GM19397 (cell line): ENCODE data around the gene THOC1.
A peak's percentile ranks its signal among the peaks of the same experiment; 100 is the strongest.
"Not testable (repeated sequence)": the region's sequence is repeated elsewhere in the genome, so short reads cannot be mapped to it uniquely, and the experiment has no call there.

Experiments
- ATAC-seq: cut with Tn5 transposase; IDR thresholded peaks from one replicate; pipeline ENCODE4 v1.9.1; 2021; ENCODE audit warnings: mild to moderate bottlenecking, moderate library complexity; ENCODE audit not compliant: unreplicated experiment

The THOC1 gene, protein sequence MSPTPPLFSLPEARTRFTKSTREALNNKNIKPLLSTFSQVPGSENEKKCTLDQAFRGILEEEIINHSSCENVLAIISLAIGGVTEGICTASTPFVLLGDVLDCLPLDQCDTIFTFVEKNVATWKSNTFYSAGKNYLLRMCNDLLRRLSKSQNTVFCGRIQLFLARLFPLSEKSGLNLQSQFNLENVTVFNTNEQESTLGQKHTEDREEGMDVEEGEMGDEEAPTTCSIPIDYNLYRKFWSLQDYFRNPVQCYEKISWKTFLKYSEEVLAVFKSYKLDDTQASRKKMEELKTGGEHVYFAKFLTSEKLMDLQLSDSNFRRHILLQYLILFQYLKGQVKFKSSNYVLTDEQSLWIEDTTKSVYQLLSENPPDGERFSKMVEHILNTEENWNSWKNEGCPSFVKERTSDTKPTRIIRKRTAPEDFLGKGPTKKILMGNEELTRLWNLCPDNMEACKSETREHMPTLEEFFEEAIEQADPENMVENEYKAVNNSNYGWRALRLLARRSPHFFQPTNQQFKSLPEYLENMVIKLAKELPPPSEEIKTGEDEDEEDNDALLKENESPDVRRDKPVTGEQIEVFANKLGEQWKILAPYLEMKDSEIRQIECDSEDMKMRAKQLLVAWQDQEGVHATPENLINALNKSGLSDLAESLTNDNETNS

DNA sequence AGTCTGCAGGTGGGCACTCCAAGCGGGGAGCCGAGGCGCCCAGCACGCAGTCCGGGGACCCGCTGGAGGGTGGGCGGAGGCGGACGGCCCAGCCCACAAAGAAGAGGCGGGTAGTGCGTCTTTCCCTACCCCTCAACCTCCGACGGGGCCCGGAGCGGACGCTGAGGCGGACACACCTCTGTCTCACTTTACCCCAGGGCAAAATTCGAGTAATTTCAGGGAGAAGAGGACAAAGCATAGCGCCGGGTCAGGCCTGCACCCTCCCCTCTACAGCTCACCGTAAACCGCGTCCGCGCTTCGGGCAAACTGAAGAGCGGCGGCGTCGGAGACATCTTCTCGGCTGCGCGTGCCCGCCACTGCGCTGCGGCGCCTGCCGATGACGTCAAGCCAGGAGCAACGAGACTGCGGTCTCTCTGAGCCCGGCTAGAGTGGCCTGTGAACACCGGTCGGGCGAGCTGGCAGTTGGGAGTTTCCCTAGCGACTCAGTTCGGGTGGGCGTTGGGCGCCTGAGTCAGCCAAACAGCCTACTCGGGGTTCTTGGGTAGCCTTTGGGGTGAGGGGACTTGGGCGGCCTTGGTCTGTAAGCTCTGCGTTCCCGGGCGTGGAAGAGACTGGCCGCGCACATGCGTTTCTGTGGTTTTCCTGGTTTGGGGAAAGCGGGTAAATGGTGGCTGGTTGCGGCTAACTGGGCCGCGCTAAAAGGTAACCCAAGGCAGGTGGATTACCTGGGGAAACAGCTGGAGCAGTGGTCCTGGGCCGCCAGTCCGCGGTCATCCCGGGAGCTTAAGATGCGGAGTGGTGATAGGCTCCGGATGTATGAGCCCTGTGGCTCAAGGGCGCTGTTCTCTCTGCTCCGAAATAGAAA lies at the start of gene THOC1:
TSS of gene THOC1 (minus strand) at position 360 of the 865 bp plus-strand sequence. CDS start at position 332, 28 bp downstream.
- peak; percentile 92 for ATAC-seq

DNA sequence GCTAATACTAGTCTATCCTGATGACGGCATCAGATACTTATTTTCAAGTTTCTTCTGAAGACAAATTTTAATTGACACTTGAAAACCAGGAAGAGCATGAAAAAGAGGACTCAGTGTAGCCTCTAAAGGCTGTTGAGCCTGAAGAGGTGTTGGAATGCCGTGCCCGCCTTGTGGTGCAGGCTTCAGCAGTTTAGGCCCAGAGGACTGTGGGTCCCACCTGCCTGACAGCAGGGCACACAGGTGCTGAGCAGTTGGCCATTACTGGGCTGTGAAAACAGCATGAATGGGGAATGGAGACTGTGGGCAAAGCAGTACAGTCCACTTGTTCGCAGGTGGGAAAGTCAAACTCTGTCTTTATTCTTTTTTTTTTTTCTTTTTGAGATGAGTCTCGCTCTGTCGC lies 49.8 kb upstream of the THOC1 start:
- no peak for ATAC-seq

DNA sequence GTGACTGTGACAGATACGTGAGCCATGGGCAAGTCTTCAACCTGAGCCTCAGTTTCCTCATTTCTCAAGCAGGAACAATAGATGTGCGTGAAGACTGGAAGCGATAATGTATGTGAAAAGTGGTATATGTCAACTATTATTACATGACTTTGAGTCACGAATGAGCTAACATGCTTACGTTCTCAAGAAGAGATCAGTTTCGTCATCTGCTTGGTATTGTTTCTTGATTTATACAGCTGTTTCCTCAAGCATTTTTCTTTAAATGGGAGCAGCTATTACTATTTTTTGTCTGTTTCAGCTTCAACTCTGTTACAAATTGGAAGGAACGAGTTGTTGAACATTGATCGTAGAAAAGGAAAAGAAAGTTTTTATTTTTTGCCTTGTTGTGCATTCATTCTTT lies 48.5 kb upstream of the THOC1 start:
- ATAC-seq = no peak

DNA sequence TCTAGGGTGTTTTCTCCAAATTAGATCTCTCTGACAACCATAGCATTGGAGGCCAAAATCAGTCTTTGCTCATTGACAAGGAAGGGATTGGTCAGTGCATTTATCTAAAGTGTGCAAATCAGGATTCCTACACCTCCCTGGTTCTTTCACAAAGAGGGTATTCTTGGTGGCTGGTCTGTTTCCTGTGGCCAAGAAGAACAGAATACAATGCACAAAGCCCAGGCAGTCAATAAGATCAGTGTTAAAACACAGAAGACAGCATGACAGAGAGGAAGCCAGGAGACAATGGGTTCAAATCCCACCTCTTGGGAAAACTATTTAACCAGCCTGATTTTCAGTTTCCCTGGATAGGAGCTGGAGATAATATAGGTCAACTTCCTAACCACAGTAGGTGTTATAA lies 46.1 kb upstream of the THOC1 start:
- ATAC-seq = no peak

DNA sequence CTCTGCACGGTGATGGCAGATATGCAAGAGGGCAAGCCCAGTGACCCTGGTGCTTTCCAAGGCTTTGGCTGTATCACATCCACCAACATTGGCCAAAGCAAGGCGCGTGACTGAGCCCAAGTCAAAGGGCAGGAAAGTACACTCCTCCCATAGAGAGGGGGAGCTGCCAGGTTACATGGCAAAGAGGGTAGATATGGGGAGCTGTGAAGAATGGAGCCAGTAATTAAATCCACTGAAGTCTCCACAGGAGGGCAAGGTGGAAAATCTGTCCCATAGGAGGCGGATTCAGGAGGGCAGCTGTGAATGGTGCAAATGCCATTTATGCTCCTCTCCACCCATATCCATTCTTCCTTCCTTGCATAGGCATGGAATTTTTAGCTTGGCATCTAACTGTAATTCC lies 44.6 kb upstream of the THOC1 start:
- no peak for ATAC-seq

DNA sequence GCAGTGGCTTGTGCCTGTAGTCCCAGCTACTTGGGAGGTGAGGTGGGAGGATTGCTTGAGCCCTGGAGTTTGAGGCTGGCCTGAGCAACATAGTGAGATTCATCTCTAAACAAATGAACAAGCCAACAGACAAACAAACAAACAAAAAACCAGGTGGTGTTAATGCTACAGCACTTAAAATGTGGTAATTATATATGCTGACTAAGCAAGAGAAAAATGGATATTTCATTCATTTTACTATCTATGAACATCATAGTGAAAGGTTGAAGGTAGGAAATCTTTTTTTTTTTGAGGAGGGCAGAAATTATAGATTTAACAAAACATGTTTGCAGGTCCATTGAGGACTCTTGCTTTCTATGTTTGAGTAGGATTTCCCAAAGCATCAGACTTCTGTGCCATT lies 42.2 kb upstream of the THOC1 start:
- no peak for ATAC-seq

DNA sequence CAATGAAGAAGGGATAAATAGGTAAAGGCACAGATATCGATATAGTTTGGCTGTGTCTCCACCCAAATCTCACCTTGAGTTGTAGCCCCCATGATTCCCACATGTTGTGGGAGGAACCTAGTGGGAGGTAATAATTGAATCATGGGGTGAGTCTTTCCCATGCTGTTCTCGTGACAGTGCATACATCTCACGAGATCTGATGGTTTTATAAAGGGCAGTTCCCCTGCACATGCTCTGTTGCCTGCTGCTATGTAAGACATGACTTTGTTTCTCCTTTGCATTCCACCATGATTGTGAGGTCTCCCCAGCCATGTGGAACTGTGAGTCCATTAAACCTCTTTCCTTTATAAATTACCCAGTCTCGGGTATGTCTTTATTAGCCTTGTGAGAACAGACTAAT lies 40.2 kb upstream of the THOC1 start:
- ATAC-seq = not testable (repeated sequence)

DNA sequence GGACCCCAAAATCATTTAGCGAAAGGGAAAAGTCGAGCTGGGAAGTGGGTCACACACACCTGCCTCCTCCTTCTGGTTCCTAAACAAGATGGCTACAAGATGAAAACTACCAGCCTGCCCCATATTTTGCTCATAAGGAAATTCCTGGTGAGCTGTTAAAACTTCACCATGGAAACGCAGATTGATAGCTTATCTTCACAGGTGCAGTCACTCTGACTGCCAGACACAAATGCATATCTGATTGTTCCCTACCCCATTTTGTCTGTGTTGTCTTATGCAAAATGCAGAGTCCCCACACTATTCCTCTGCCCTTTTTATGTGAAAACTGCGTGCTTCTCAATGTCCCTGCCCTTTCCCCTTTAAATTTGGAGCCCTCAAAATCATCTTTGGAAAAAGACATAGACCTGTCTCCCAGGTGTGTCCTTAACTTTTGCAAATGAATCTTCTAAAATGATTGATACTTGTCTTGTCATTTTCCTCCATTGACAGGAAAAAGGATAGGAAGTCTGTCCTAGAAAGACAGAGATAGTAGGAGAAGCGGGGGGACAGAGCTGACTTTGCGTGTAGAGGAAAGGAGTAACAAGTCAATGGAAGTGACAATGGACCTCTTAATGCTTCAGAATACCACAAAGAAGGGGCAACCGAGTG lies 38.9 kb upstream of the THOC1 start:
- no peak for ATAC-seq

DNA sequence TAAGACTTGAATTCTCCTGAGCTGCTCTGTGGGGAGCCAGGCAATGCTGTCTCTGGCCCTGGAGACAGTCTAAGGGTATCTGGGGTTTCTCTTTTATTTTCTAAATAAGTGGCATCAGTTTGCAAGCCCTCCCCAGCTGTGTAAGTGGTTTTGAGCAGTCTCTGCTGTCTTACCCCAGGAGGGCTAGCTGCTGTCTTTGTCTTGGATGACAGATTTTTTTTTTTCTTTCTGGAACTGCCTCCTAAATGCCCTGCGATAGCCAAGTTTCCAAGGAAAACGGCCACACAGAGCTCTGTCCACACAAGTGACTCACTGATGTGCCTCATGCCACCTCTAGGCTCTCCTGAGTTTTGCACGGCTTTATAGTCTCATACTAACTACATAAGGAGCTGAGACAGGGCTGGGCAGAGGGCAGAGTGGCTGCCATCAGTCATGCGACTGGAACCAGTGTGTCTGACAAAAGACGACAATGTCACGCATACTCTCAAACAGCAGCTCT lies 37.2 kb upstream of the THOC1 start:
- ATAC-seq = no peak

DNA sequence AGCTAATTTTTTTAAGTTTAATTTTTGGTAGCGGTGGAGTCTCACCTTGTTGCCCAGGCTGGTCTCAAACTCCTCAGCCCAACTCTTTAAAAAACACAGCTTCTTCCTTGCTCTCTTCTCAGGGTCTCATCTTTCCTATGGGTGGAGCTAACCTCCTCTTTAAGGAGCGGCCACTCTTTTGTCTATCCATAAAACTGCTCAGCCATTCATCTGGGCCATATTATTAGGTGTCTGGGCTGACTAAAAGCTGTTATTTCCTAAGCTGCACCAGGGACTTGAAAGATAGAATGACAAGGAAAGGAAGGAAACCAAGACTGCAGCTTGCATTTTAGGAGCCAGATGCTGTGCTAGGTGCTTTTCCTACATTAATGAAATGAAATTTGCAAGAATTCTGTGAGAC lies 35.8 kb upstream of the THOC1 start:
- ATAC-seq = no peak

DNA sequence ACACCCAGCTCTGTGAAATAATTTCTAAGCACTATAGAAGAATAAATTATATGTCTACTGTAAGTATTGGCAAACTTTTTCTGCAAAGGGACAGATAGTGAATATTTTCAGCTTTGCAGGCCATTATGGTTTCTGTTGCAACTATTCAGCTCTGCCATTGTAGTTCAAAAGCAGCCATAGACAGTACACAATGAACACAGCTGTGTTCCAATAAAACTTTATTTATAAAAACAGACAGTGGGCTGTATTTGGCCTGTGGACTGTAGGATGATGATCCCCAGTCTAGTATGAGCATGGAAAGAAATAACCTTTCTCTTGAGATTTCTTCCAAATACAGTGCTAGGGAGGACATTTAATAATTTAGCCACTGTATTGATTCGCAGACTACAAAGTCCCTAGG lies 35.2 kb upstream of the THOC1 start:
- ATAC-seq = no peak

DNA sequence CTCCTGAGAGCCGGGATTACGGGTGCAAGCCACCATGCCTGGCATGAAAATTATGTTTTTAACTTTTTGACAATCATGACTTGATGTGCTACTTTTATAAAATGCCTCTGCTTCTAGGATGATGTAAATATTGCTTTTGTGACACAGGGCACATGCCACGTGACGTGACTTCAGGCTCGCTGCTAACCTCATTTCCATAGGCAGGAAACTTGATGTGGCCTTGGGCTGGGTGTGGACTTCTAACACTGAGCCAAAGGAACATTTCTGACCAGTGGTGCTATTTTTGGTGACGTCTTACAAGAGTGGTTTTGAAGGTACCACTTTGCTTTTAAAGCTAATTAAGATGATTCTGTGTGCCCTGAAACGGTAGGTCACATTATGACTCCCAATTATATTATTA lies 34.2 kb upstream of the THOC1 start:
- no peak for ATAC-seq

DNA sequence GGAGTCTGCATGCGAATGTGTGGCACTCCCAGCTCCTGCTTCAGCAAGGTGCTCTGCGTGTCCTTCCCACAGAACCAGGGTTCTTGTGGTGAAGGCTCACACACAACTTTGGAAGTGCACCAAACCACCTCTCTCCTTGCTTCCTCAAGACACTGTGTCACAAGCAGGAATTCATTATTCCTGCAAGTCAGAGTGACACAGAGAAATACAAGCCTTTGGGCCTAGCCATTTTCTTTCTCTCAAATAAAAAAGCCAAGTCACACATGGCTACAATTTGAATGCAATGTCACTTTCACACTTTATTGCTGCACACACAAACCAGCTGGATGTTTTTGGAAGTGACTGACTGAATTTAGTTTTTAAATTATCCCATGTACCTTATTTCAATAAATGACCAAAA lies 30.1 kb upstream of the THOC1 start:
- no peak for ATAC-seq

DNA sequence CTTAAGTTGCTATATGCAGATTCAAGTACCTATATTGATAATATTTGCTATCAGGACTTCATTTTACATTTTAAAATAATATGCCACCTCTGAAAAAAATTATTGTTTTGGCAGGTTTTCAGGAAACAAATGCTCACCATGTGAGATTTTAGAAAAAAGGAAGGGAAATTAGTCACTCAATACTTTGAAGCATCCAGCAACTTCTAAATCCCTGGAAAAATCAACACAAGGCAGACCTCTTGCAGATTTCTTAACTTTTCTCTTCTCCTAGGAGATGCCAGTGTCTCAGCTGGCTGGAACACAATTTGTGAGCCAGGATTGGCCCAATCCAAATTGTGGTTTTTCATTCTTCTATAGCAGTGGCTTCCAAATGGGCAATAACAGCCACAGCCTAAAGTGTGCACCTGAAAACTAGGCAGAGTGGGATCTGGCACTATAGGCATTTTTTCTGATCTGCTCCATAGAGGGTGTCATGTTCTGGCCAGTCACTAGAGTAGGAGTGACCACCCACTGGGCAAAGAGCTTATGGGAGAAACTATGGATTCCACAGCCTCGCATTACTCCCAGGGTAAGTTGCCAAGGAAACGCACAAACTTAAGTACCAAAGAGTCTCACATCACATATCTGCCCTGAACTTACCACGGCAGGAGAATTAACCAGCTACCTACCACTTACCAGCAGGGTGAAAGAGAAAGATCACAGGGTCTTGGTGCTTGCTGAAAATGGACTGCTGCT lies 28.1 kb upstream of the THOC1 start:
- ATAC-seq = no peak

DNA sequence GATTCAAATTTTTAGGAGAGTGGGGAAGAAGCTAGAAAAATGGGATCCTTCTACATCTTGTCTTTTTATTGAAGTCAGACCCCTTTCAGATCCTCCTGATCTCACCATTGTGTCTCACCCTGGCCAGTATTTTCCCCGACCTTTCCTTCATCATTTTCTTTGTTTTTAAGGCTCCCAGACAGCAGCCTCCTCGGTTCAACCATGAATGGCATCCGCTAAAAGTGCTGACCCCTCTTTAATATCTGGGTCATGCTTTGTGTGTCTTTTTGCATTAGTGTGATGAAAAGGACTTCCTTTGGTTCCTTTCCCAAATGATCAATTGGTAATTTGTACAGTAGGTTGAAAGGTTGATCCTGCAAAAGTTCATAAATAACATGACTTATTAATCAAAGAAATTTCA lies 26.7 kb upstream of the THOC1 start:
- ATAC-seq = no peak

DNA sequence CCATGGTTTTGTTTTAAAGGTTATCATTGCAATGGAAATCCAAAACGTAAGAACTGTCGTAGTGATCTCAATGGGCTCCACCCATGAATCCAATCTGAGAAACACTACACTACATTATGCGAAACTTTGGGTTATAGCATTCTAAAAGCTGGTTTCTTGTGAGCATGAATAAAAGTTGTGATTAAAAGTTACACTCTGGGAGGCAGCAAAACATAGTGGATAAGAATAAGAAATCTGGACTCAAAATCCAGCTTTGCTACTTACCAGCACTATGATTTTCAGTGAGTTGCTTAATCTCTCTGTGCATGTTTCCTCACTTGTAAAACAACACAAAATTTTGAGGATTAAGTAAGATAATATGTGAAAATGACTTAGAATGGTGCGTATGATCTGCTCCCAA lies 25.7 kb upstream of the THOC1 start:
- ATAC-seq = no peak

DNA sequence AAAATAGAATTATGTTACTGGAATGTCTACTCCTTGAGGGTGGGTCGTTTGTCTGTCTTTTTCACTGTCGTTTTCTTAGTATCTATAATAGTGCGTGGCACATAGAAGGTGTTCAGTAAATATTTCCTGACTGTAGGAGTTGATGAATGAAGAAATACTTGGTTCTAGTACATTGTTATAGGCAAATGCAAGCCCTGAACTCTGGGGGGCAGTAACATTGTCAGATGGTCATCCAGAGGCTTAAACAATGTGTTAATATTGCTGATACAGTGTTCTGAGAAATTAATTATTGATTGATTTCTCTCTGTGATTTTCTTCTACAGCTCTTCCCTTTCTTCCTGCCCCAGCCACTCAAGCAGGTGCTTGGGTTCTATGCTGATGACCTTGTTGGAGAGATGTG lies 24.4 kb upstream of the THOC1 start:
- no peak for ATAC-seq

DNA sequence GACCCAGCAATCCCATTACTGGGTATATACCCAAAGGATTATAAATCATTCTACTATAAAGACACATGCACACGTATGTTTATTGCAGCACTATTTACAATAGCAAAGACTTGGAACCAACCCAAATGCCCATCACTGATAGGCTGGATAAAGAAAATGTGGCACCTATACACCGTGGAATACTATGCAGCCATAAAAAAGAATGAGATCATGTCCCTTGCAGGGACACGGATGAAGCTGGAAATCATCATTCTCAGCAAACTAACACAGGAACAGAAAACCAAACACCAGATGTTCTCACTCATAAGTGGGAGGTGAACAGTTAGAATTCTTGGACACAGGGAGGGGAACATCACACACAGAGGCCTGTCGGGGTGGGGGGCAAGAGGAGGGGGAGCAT lies 22.1 kb upstream of the THOC1 start:
- not testable (repeated sequence) for ATAC-seq

DNA sequence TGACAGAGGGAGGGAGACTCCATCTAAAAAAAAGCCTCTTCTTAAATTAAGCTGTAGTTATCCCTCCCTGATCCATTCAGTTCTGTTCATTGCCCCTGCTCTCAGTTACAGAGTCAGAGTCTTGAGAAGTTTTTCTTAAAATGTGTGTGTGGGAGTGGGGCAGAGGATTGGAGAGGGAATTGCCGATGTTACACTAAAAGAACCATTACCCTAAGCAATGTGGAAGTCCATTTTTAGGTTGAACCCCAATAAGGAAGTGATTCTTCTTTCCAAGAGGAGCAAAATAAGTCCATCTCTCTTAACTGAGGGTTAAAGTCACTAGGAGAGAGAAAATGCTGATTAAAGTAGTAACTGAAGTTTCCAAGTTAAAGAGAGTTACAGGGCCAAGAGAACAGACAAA lies 21.2 kb upstream of the THOC1 start:
- ATAC-seq = no peak
